Transverse colon (tissue), 4 donors: Measurements from ENCODE around the gene OR5C1. TPM values are rescaled to one million over a fixed set of nuclear protein-coding genes. Genes with fewer than 3 reads are reported as not detected.
A peak's percentile ranks its signal among the peaks of the same experiment; 100 is the strongest.
"Not testable (repeated sequence)": the region's sequence is repeated elsewhere in the genome, so short reads cannot be mapped to it uniquely, and the experiment has no call there.

Experiments
- DNase-seq: peaks from one replicate; pipeline ENCODE4 v3.0.0-alpha.2; 2019
- H3K27ac ChIP-seq, 4 donors: fragments of 200-600 bp; sonication (generic); 2 replicates each; pipeline ENCODE4 v1.5.1; 2016 to 2018; ENCODE audit warnings: inconsistent platforms in 4 of 4
- H3K27me3 ChIP-seq: fragments of 200-600 bp; sonication (generic); 2 replicates; pipeline ENCODE4 v1.5.1; 2017; ENCODE audit warnings: inconsistent platforms
- H3K36me3 ChIP-seq, 4 donors: fragments of 200-600 bp; sonication (generic); 2 replicates each; pipeline ENCODE4 v1.5.1; 2017 to 2019; ENCODE audit warnings: inconsistent platforms in 4 of 4
- H3K4me1 ChIP-seq, 4 donors: fragments of 200-600 bp; sonication (generic); 2 replicates each; pipeline ENCODE4 v1.5.1; 2017 to 2020; ENCODE audit warnings: inconsistent platforms in 4 of 4
- H3K4me3 ChIP-seq, 4 donors: fragments of 200-600 bp; sonication (generic); 1 replicate in 1 of 4; 2 replicates in 3 of 4; pipeline versions ENCODE4 v1.5.1 to v1.6.1; 2017 to 2019; ENCODE audit warnings: inconsistent platforms in 4 of 4
- H3K9me3 ChIP-seq, 2 donors: fragments of 200-600 bp; sonication (generic); 2 replicates each; pipeline ENCODE4 v1.5.1; 2017 to 2019; ENCODE audit warnings: inconsistent platforms in 2 of 2
- CTCF ChIP-seq, 5 experiments: fragments of 200-600 bp in 3 of 5; fragments of 450-650 bp in 2 of 5; sonication (generic) in 3 of 5; IDR thresholded peaks; 1 replicate in 2 of 5; 2 replicates in 3 of 5; pipeline ENCODE4 v1.5.1; 2016 to 2017; ENCODE audit warnings: antibody characterized with exemption in 5 of 5, inconsistent platforms in 3 of 5, mild to moderate bottlenecking in 2 of 5, moderate library complexity in 1 of 5
- EP300 ChIP-seq: sonication (generic); formaldehyde crosslinking; IDR thresholded peaks from one replicate; pipeline ENCODE4 v1.6.1; 2017; ENCODE audit warnings: antibody characterized with exemption, low read depth
- POLR2A ChIP-seq: fragments of 450-650 bp; IDR thresholded peaks from one replicate; pipeline ENCODE4 v1.6.1; 2016; ENCODE audit warnings: antibody characterized with exemption, mild to moderate bottlenecking, moderate library complexity
- POLR2AphosphoS5 ChIP-seq, 3 donors: sonication (generic); formaldehyde crosslinking; IDR thresholded peaks; one replicate each; pipeline ENCODE4 v1.6.1; 2016; ENCODE audit warnings: antibody characterized with exemption in 3 of 3
- WGBS, 2 donors: methylation state at CpG; one replicate each; pipeline ENCODE4 v1.1.5; 2018; ENCODE audit warnings: low coverage in 1 of 2; 5-methylcytosine and 5-hydroxymethylcytosine counted together
- in situ Hi-C, 4 donors: fragments of 200-750 bp; cut with MboI; loops; one replicate each; pipeline versions ENCODE4 v1.15.0 to v1.15.1; 2017; ENCODE audit warnings: low sequenced_read_pairs in 3 of 4, low pct_ligation_motif_present in 1 of 4, low pct_unique_long_range_greater_than_20kb in 1 of 4
- intact Hi-C: fragments of 100-400 bp; cut with DNase I; formaldehyde crosslinking; loops from one replicate; pipeline ENCODE4 v1.15.1; 2023; ENCODE audit warnings: low total_unique reads
- total RNA-seq, 4 donors: library from RNA; depleted of rRNA; stranded (reverse); fragments of >200 nt; gene quantifications; one replicate each; pipeline ENCODE4 v1.1.0, GENCODE V29; 2016

OR5C1 gene
- total RNA-seq, 4 donors from 2014 or later, result not detected

DNA sequence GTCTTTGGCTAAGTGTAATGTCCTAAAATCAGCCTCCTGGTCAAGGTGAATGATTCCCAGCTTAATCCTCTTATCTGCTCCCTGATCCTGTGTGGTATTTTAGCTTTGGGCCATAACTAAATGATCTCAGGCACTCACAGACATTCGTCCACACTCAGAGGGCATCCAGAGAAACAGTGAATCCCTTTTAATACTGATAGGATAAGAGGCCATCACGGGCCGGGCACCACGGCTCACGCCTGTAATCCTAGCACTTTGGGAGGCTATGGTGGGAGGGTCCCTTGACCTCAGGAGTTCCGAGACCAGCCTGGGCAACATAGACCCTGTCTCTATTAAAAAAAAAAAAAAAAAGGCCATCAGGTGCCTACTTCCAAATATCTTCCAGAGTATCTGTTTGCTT lies 33.3 kb downstream of the OR5C1 start:
- no peak overlapping the region for H3K4me3 ChIP-seq
- intact Hi-C loops, result no loop called here
- H3K36me3 ChIP-seq, result peaks cover 0 to 19% (median 0%) of the 10 kb centered on the region in 4 donors
- in situ Hi-C loops, result loop anchor here (25.0 kb wide), 1 partner anchor 710 kb away; no protein-coding TSS in a partner anchor
- TF ChIP-seq CTCF (IDR thresholded peaks at IDR 0.05), result no peak
- no peak for TF ChIP-seq POLR2AphosphoS5 (IDR thresholded peaks at IDR 0.05)
- TF ChIP-seq EP300, result no peak
- TF ChIP-seq POLR2A, result no peak
- peaks cover 8 to 40% (median 16%) of the 10 kb centered on the region in 4 donors for H3K4me1 ChIP-seq
- H3K9me3 ChIP-seq, result no peaks in the 10 kb centered on the region
- H3K27me3 ChIP-seq, result no peaks in the 10 kb centered on the region
- DNase-seq, result no peak
- peak overlapping the region; percentile 17 to 49 (median 34) for H3K27ac ChIP-seq
- WGBS, 2 donors, result 83 to 92% methylated on average over 5 to 6 of the region's 6 CpGs

DNA sequence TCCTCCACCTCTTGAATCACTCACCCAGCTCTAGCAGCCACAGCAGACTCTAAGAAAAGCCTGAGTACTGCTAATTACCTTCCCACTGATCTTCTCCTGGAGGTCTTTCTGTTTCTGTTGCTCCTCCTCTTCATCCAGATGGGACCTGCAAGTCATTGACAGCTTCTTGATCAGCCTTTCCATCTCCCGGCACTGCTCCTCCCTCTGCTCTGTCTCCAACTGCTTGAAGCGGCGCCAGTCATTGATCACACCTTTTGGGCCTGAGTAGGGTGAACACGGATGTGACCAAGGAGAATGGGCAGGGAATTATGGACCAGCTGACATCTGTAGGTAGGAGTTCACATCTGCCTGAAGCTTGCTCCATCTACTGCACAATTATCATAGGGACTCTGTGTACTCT lies 34.2 kb downstream of the OR5C1 start:
- Histone ChIP-seq H3K27ac (no peak overlapping the region), H3K9me3 (no peaks in the 10 kb centered on the region), H3K4me3 (no peak overlapping the region), H3K36me3 (peaks cover 0 to 13% (median 0%) of the 10 kb centered on the region in 4 donors), H3K4me1 (peaks cover 14 to 47% (median 22%) of the 10 kb centered on the region in 4 donors), H3K27me3 (no peaks in the 10 kb centered on the region)
- in situ Hi-C loops, result loop anchor here (25.0 kb wide), 1 partner anchor 711 kb away; no protein-coding TSS in a partner anchor
- WGBS, 2 donors, result 92% methylated on average over 4 of the region's 4 CpGs; no CpG with 5 or more reads in 1 of the 2 donors
- TF ChIP-seq CTCF (IDR thresholded peaks at IDR 0.05) (no peak), POLR2A (no peak), POLR2AphosphoS5 (IDR thresholded peaks at IDR 0.05) (no peak), EP300 (no peak)
- intact Hi-C loops, result no loop called here
- DNase-seq, result no peak

DNA sequence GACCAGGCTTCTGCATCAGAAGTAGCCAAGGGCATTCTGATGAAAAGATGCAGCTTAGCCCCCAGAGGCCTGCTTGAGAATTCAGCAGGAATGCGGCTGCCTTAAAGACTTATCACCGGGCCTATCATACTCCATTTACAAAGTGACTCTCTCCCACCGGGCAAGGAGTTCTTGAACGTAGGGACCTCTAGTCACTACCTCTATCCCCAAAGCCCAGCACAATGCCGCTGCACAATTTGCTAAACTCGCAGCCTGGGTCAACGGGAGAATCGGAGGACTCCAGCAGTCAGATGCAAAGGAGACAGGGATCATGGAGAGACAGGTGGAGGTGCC lies 39.0 kb downstream of the OR5C1 start:
- intact Hi-C loops, result no loop called here

DNA sequence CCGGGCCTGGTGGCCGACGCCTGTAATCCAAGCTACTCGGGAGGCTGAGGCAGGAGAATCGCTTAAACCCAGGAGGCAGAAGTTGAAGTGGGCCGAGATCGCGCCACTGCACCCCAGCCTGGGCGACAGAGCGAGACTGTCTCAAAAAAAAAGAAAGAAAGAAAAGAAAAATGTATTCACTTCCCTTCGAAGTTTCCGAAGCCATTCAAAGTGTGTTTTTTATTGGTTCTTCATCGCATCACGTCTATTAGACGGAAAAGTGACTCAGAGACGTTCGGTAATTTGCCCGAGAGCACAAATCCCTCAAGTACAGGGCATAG lies 40.2 kb downstream of the OR5C1 start:
- DNase-seq, H3K27me3 ChIP-seq, in situ Hi-C loops, intact Hi-C loops, H3K9me3 ChIP-seq: not testable (repeated sequence)
- 70 to 82% methylated on average over 15 to 18 of the region's 18 CpGs for WGBS, 2 donors
- peaks cover 14 to 30% (median 18%) of the 10 kb centered on the region in 4 donors for H3K4me1 ChIP-seq
- H3K27ac ChIP-seq, result peak overlapping the region; percentile 96 to 99 (median 98)
- H3K36me3 ChIP-seq, result peaks cover 0 to 11% (median 0%) of the 10 kb centered on the region in 4 donors
- peak overlapping the region; percentile 50 to 100 (median 90) for H3K4me3 ChIP-seq

More for the DNA sequence above, 39.0 kb downstream of the OR5C1 start:
- Histone ChIP-seq H3K27ac (peak overlapping the region; percentile 96 to 99 (median 98)), H3K27me3 (no peaks in the 10 kb centered on the region), H3K9me3 (no peaks in the 10 kb centered on the region), H3K4me3 (peak overlapping the region; percentile 82 to 100 (median 97)), H3K36me3 (peaks cover 0 to 11% (median 0%) of the 10 kb centered on the region in 4 donors), H3K4me1 (peaks cover 14 to 30% (median 18%) of the 10 kb centered on the region in 4 donors)
- 0 to 1% methylated on average over 4 to 8 of the region's 8 CpGs for WGBS, 2 donors
- in situ Hi-C loops, result no loop called here
- DNase-seq, result no peak
- TF ChIP-seq POLR2AphosphoS5 (IDR thresholded peaks at IDR 0.05) (no peak), EP300 (no peak), CTCF (IDR thresholded peaks at IDR 0.05) (no peak), POLR2A (no peak)

DNA sequence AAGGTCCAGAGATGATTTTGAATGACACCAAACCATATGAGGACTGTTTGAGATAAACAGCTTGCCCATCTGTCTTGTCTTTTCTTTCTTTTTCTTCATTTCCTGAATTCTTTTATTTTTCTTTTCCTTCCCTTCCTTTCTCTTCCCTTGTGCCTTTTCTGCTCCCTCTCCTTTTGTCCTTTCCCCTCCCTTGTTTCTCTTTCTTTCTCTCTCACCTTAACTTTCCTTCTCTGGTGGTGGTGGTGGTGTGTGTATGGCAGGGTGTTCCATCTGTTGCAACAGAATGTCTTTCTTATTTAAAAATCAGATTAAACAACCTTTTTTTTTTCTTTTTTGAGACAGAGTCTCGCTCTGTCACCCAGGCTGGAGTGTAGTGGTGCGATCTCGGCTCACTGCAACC lies 43.5 kb downstream of the OR5C1 start:
- in situ Hi-C loops (no loop called here), intact Hi-C loops (no loop called here)
- DNase-seq, result no peak
- WGBS, 2 donors, result 86 to 100% methylated on average over 2 to 3 of the region's 3 CpGs
- Histone ChIP-seq H3K27ac (no peak overlapping the region), H3K27me3 (no peaks in the 10 kb centered on the region), H3K36me3 (no peaks in the 10 kb centered on the region), H3K4me3 (no peak overlapping the region), H3K9me3 (no peaks in the 10 kb centered on the region), H3K4me1 (peaks cover 3 to 10% (median 8%) of the 10 kb centered on the region in 4 donors)
- TF ChIP-seq POLR2AphosphoS5 (IDR thresholded peaks at IDR 0.05) (no peak), POLR2A (no peak), EP300 (no peak), CTCF (IDR thresholded peaks at IDR 0.05) (no peak)
